SK-N-SH (cell line): ENCODE measurements around the gene SP140. TPM values are rescaled to one million over a fixed set of nuclear protein-coding genes. Genes with fewer than 3 reads are reported as not detected.
"Not testable (repeated sequence)": the region's sequence is repeated elsewhere in the genome, so short reads cannot be mapped to it uniquely, and the experiment has no call there.

Source experiments
- CTCF ChIA-PET: fragments of 300-600, 350-600 bp; formaldehyde crosslinking; extraction: SDS; loops from one replicate; lab custom pipeline; 2021; lab: Yijun Ruan, JAX
- POLR2A ChIA-PET: fragments of 350-600 bp; sonication (Branson Sonifier 250); formaldehyde crosslinking; extraction: SDS; loops from one replicate; lab custom pipeline; 2020; ENCODE audit warnings: antibody characterized with exemption, inconsistent platforms; lab: Yijun Ruan, JAX
- DNase-seq: peaks from one replicate; pipeline ENCODE4 v3.0.0; 2012
- H2AFZ ChIP-seq: fragments of 200-600 bp; sonication (generic); 2 replicates; pipeline ENCODE4 v1.8.1; 2016; ENCODE audit warnings: antibody characterized with exemption, mild to moderate bottlenecking, low read depth
- H3F3A ChIP-seq: fragments of 200-600 bp; sonication (generic); replicated peaks from 2 replicates; pipeline ENCODE3; 2016; ENCODE audit warnings: antibody characterized with exemption, mild to moderate bottlenecking; ENCODE audit not compliant: insufficient read depth
- H3K27ac ChIP-seq, 2 experiments: fragments of 200-500 bp in 1 of 2; fragments of 200-600 bp in 1 of 2; sonication (Bioruptor generic) in 1 of 2; sonication (generic), shearing (Covaris generic) in 1 of 2; 2 replicates each; pipeline versions ENCODE4 v1.5.1 to v1.6.1; 2014 to 2016; ENCODE audit warnings: low read depth in 2 of 2, inconsistent platforms in 1 of 2, low read length in 1 of 2, mild to moderate bottlenecking in 1 of 2, mixed read lengths in 1 of 2
- H3K27me3 ChIP-seq: fragments of 200-600 bp; sonication (generic), shearing (Covaris generic); 2 replicates; pipeline ENCODE4 v1.6.1; 2016; ENCODE audit warnings: mixed run types; ENCODE audit not compliant: insufficient read depth
- H3K36me3 ChIP-seq, 2 experiments: fragments of 200-500 bp in 1 of 2; fragments of 200-600 bp in 1 of 2; sonication (Bioruptor generic) in 1 of 2; sonication (generic) in 1 of 2; replicated peaks in 1 of 2; 2 replicates each; pipeline versions ENCODE3 to v1.5.1; 2014 to 2016; ENCODE audit warnings: low read length in 1 of 2, mild to moderate bottlenecking in 1 of 2; ENCODE audit not compliant: insufficient read depth in 2 of 2, control insufficient read depth in 1 of 2
- H3K4me1 ChIP-seq, 2 experiments: fragments of 200-500 bp in 1 of 2; fragments of 200-600 bp in 1 of 2; sonication (Bioruptor generic) in 1 of 2; sonication (generic), shearing (Covaris generic) in 1 of 2; 2 replicates each; pipeline versions ENCODE4 v1.5.1 to v1.6.1; 2014 to 2016; ENCODE audit warnings: low read depth in 1 of 2, low read length in 1 of 2, mixed run types in 1 of 2; ENCODE audit not compliant: insufficient read depth in 2 of 2, control insufficient read depth in 1 of 2
- H3K4me2 ChIP-seq: fragments of 200-600 bp; sonication (generic), shearing (Covaris generic); 2 replicates; pipeline ENCODE4 v1.6.1; 2017; ENCODE audit warnings: mixed run types
- H3K4me3 ChIP-seq, 2 experiments: fragments of 200-500 bp in 1 of 2; fragments of 200-600 bp in 1 of 2; sonication (Bioruptor generic) in 1 of 2; sonication (generic), shearing (Covaris generic) in 1 of 2; 2 replicates each; pipeline versions ENCODE4 v1.5.1 to v1.8.1; 2014 to 2016; ENCODE audit warnings: low read depth in 2 of 2, inconsistent platforms in 1 of 2, low read length in 1 of 2, mild to moderate bottlenecking in 1 of 2, mixed read lengths in 1 of 2, moderate library complexity in 1 of 2
- H3K79me2 ChIP-seq: fragments of 200-600 bp; sonication (generic); 2 replicates; pipeline ENCODE4 v1.8.1; 2017; ENCODE audit warnings: mild to moderate bottlenecking; ENCODE audit not compliant: insufficient read depth
- H3K9ac ChIP-seq: fragments of 200-600 bp; sonication (generic); 2 replicates; pipeline ENCODE4 v1.6.1; 2017; ENCODE audit warnings: mixed run types
- H3K9me2 ChIP-seq: fragments of 200-600 bp; sonication (generic); 2 replicates; pipeline ENCODE4 v1.6.1; 2017; ENCODE audit warnings: mixed run types
- H3K9me3 ChIP-seq: fragments of 200-600 bp; sonication (generic); 2 replicates; pipeline ENCODE4 v1.6.1; 2017; ENCODE audit warnings: mixed run types, mild to moderate bottlenecking, moderate library complexity
- H4K20me1 ChIP-seq: fragments of 200-600 bp; sonication (generic); 2 replicates; pipeline ENCODE4 v1.6.1; 2017; ENCODE audit warnings: mild to moderate bottlenecking, mixed run types; ENCODE audit not compliant: insufficient read depth
- FOXM1 ChIP-seq: IDR thresholded peaks from 2 replicates; pipeline ENCODE4 v1.4.0; 2012; ENCODE audit warnings: low read depth, mild to moderate bottlenecking
- GATA2 ChIP-seq: sonication (generic); formaldehyde crosslinking; IDR thresholded peaks from 2 replicates; pipeline ENCODE4 v1.5.0; 2020; ENCODE audit warnings: mild to moderate bottlenecking, missing genetic modification reagents
- MXI1 ChIP-seq: IDR thresholded peaks from 2 replicates; pipeline ENCODE4 v1.6.1; 2012; ENCODE audit warnings: mild to moderate bottlenecking, low read depth, low read length, improper control_type of control experiment
- NRF1 ChIP-seq: IDR thresholded peaks from 2 replicates; pipeline ENCODE4 v1.6.1; 2012; ENCODE audit warnings: low read depth, mild to moderate bottlenecking, low read length
- PBX3 ChIP-seq: IDR thresholded peaks from 2 replicates; pipeline ENCODE4; 2012
- POLR2AphosphoS5 ChIP-seq: IDR thresholded peaks from 2 replicates; pipeline ENCODE4 v1.6.1; 2012; ENCODE audit warnings: low read depth, low read length
- REST ChIP-seq: IDR thresholded peaks from 2 replicates; pipeline ENCODE4 v1.6.1; 2012; ENCODE audit warnings: mild to moderate bottlenecking, low read depth, low read length, moderate library complexity
- SIN3A ChIP-seq: IDR thresholded peaks from 2 replicates; pipeline ENCODE4 v1.6.1; 2012; ENCODE audit warnings: low read depth, mild to moderate bottlenecking, low read length, moderate library complexity, borderline replicate concordance
- TAF1 ChIP-seq: IDR thresholded peaks from 2 replicates; pipeline ENCODE4 v1.6.1; 2012; ENCODE audit warnings: low read depth, mild to moderate bottlenecking, low read length, moderate library complexity, borderline replicate concordance
- USF2 ChIP-seq: fragments of 150-350 bp; IDR thresholded peaks from 2 replicates; pipeline ENCODE4 v1.6.1; 2017; ENCODE audit warnings: antibody characterized with exemption, low read length, low read depth, borderline replicate concordance
- YY1 ChIP-seq: IDR thresholded peaks from 2 replicates; pipeline ENCODE4 v1.4.0; 2012; ENCODE audit warnings: low read depth, mild to moderate bottlenecking
- whole genome bisulfite sequencing: methylation state at CpG from one replicate; pipeline ENCODE4 v1.1.6; 2017; ENCODE audit warnings: low lambda C conversion rate; 5-methylcytosine and 5-hydroxymethylcytosine counted together
- polyA plus RNA-seq, 3 experiments: library from polyadenylated mRNA; depleted of rRNA; stranded (reverse); fragments of >200 nt; gene quantifications; 2 replicates each; pipeline ENCODE4 v1.2.3, GENCODE V29; 2012

The SP140 gene
- polyA plus RNA-seq, 1 of the 3 experiments (the other 2 are of a cell fraction) = 0.71 TPM

GRCh38 chr2:230221493-230221892, 4.0 kb upstream of the SP140 start:
- Histone ChIP-seq H3K9me2 (no peaks in the 10 kb centered on the region), H3K9me3 (no peaks in the 10 kb centered on the region), H3K9ac (no peak overlapping the region), H3K79me2 (no peaks in the 10 kb centered on the region; the same call in 1 of the 2 replicates), H3K4me2 (no peak overlapping the region), H3K4me3 (no peak overlapping the region), H2AFZ (no peak overlapping the region), H4K20me1 (no peaks in the 10 kb centered on the region), H3F3A (no peaks in the 10 kb centered on the region), H3K27me3 (no peaks in the 10 kb centered on the region), H3K36me3 (no peaks in the 10 kb centered on the region), H3K27ac (no peak overlapping the region), H3K4me1 (no peaks in the 10 kb centered on the region; a peak in 1 of 4 replicates)
- ChIA-PET POLR2A (interaction anchor here (0.7 kb wide), 1 partner anchor 9 kb away, joined by 3 read pairs; no protein-coding TSS in a partner anchor), CTCF (interaction anchor here (0.6 kb wide), 1 partner anchor 60 kb away, joined by 4 read pairs; no protein-coding TSS in a partner anchor)
- no peak for DNase-seq
- TF ChIP-seq REST (no peak), NRF1 (no peak), POLR2AphosphoS5 (no peak), YY1 (no peak), PBX3 (no peak), FOXM1 (no peak), GATA2 (CRISPR knock-in tag) (no peak), TAF1 (no peak), SIN3A (no peak), MXI1 (no peak), USF2 (no peak)
- WGBS = 93% methylated on average over 4 of the region's 4 CpGs

GRCh38 chr2:230222829-230223228, 2.7 kb upstream of the SP140 start:
- H3K4me3 ChIP-seq, H4K20me1 ChIP-seq, H3K79me2 ChIP-seq, H3K27ac ChIP-seq, H3K9ac ChIP-seq, H3K9me2 ChIP-seq, CTCF ChIA-PET, POLR2A ChIA-PET, DNase-seq, H3K9me3 ChIP-seq, H3K4me1 ChIP-seq, H3F3A ChIP-seq, H3K27me3 ChIP-seq, H2AFZ ChIP-seq, H3K4me2 ChIP-seq, H3K36me3 ChIP-seq: not testable (repeated sequence)
- WGBS = 85% methylated on average over 4 of the region's 4 CpGs
